Keratinocyte (primary cell): ENCODE measurements around the gene GABRB1.

ENCODE experiments used
- EZH2 ChIP-seq: IDR thresholded peaks from one replicate; pipeline ENCODE4 v1.6.1; 2012; ENCODE audit warnings: inconsistent platforms, mild to moderate bottlenecking, low read length, moderate library complexity
- TF ChIP-seq, protein P1 (sequence below), 3 experiments: IDR thresholded peaks in 1 of 3; conservative IDR thresholded peaks in 1 of 3; optimal IDR thresholded peaks in 1 of 3; 2 replicates in 2 of 3; 3 replicates in 1 of 3; pipeline versions ENCODE3 to v1.5.1; 2011; ENCODE audit warnings: low read length in 3 of 3, mild to moderate bottlenecking in 3 of 3, moderate library complexity in 2 of 3, control low read depth in 1 of 3, inconsistent platforms in 1 of 3; ENCODE audit not compliant: insufficient read depth in 2 of 3; ENCODE audit errors: extremely low read depth in 1 of 3

DNA sequence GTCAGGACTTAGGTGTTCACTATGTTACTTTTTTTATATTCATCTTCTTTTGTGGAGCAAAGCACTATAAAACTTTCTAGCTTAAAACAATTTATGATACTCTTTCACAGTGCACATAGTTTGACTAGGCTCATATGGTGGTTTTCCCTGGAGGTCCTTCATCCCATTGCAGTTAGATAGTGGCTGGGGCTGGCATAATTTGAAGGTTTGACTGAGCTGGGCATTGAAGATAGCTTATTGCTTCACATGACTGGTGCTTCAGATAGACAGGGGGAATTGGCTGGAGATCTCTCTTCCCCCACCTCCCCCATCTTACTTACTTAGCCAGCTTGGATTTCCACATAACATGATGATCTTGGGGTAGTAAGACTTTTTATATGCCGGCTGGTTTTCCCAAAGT, 31.0 kb upstream of the GABRB1 start:
- TF ChIP-seq, protein P1, sequence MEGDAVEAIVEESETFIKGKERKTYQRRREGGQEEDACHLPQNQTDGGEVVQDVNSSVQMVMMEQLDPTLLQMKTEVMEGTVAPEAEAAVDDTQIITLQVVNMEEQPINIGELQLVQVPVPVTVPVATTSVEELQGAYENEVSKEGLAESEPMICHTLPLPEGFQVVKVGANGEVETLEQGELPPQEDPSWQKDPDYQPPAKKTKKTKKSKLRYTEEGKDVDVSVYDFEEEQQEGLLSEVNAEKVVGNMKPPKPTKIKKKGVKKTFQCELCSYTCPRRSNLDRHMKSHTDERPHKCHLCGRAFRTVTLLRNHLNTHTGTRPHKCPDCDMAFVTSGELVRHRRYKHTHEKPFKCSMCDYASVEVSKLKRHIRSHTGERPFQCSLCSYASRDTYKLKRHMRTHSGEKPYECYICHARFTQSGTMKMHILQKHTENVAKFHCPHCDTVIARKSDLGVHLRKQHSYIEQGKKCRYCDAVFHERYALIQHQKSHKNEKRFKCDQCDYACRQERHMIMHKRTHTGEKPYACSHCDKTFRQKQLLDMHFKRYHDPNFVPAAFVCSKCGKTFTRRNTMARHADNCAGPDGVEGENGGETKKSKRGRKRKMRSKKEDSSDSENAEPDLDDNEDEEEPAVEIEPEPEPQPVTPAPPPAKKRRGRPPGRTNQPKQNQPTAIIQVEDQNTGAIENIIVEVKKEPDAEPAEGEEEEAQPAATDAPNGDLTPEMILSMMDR (optimal IDR thresholded peaks at IDR 0.05 in 1 of 3, IDR thresholded peaks at IDR 0.05 in 1 of 3, conservative IDR thresholded peaks at IDR 0.05 in 1 of 3; ENCODE audit: extremely low read depth in 1 of 3, insufficient read depth in 2 of 3, low read length in 3 of 3), result no peak
- no peak for TF ChIP-seq EZH2
